IMR-90 (cell line): ENCODE data around the gene ANKRD35. TPM values are rescaled to one million over a fixed set of nuclear protein-coding genes. Genes with fewer than 3 reads are reported as not detected.

ENCODE experiments used
- ATAC-seq: fragments of 200-7000 bp; cut with Tn5 transposase; 2 replicates; pipeline ENCODE4 v1.9.1; 2020; ENCODE audit warnings: low read depth, mild to moderate bottlenecking, moderate library complexity
- BruUV-seq: library from RNA; stranded (reverse); fragments of 400-500 nt; replicated peaks from 2 replicates; lab custom pipeline; 2021; lab: Mats Ljungman, UMichigan
- CTCF ChIA-PET: fragments of 300-600 bp; formaldehyde crosslinking; extraction: SDS; loops from one replicate; lab custom pipeline; 2021; ENCODE audit warnings: antibody characterized with exemption; lab: Yijun Ruan, JAX
- POLR2A ChIA-PET: fragments of 300-600 bp; sonication (Branson Sonifier 250); formaldehyde crosslinking; loops from one replicate; lab custom pipeline; 2022; ENCODE audit warnings: antibody characterized with exemption; ENCODE audit not compliant: unreplicated experiment; lab: Charles Lee
- DNase-seq: peaks from one replicate; pipeline ENCODE4 v3.0.0; 2013
- H2AFZ ChIP-seq: replicated peaks from 2 replicates; pipeline ENCODE3; 2013; ENCODE audit warnings: low read length, mild to moderate bottlenecking; ENCODE audit not compliant: poor library complexity
- H2AK5ac ChIP-seq: 2 replicates; pipeline ENCODE4 v1.6.1; 2013; ENCODE audit warnings: low read depth, low read length, inconsistent platforms
- H2AK9ac ChIP-seq: replicated peaks from 2 replicates; pipeline ENCODE3; 2013; ENCODE audit warnings: mild to moderate bottlenecking, low read depth, low read length, moderate library complexity; ENCODE audit not compliant: poor library complexity
- H2BK120ac ChIP-seq: 2 replicates; pipeline ENCODE4 v1.6.1; 2013; ENCODE audit warnings: low read depth, low read length, inconsistent platforms
- H2BK15ac ChIP-seq: 3 replicates; pipeline ENCODE4 v1.6.1; 2013; ENCODE audit warnings: low read depth, low read length, inconsistent platforms
- H2BK20ac ChIP-seq: 2 replicates; pipeline ENCODE4 v1.6.1; 2013; ENCODE audit warnings: low read depth, mild to moderate bottlenecking, inconsistent platforms, low read length, moderate library complexity
- H2BK5ac ChIP-seq: 2 replicates; pipeline ENCODE4 v1.6.1; 2013; ENCODE audit warnings: mild to moderate bottlenecking, low read depth, low read length, inconsistent platforms; ENCODE audit not compliant: poor library complexity, severe bottlenecking
- H3K14ac ChIP-seq: replicated peaks from 2 replicates; pipeline ENCODE4 v1.6.1; 2013; ENCODE audit warnings: low read depth, low read length, inconsistent platforms
- H3K18ac ChIP-seq: 2 replicates; pipeline ENCODE4 v1.6.1; 2013; ENCODE audit warnings: low read depth, low read length, control low read depth
- H3K23ac ChIP-seq: 2 replicates; pipeline ENCODE4 v1.6.1; 2013; ENCODE audit warnings: low read depth, low read length, inconsistent platforms
- H3K27ac ChIP-seq: 2 replicates; pipeline ENCODE4 v1.5.1; 2013; ENCODE audit warnings: mild to moderate bottlenecking, control low read depth, low read length; ENCODE audit not compliant: insufficient read depth
- H3K27me3 ChIP-seq: 2 replicates; pipeline ENCODE4 v1.6.1; 2013; ENCODE audit warnings: low read length; ENCODE audit not compliant: control insufficient read depth, insufficient read depth
- H3K36me3 ChIP-seq: 2 replicates; pipeline ENCODE4 v1.6.1; 2013; ENCODE audit warnings: low read length, mixed read lengths; ENCODE audit not compliant: control insufficient read depth, insufficient read depth
- H3K4ac ChIP-seq: 2 replicates; pipeline ENCODE4 v1.6.1; 2013; ENCODE audit warnings: low read depth, low read length, inconsistent platforms
- H3K4me1 ChIP-seq: 2 replicates; pipeline ENCODE4 v1.6.1; 2013; ENCODE audit warnings: low read length, mixed read lengths; ENCODE audit not compliant: control insufficient read depth, insufficient read depth
- H3K4me2 ChIP-seq: 2 replicates; pipeline ENCODE4 v1.6.1; 2013; ENCODE audit warnings: low read depth, mild to moderate bottlenecking, control low read depth, low read length, moderate library complexity
- H3K4me3 ChIP-seq: 2 replicates; pipeline ENCODE4 v1.5.1; 2013; ENCODE audit warnings: low read depth, mild to moderate bottlenecking, control low read depth, low read length, moderate library complexity; ENCODE audit not compliant: insufficient read depth
- H3K56ac ChIP-seq: 2 replicates; pipeline ENCODE4 v1.6.1; 2013; ENCODE audit warnings: low read length, inconsistent platforms; ENCODE audit not compliant: insufficient read depth; ENCODE audit errors: extremely low read depth
- H3K79me1 ChIP-seq, 2 experiments: 2 replicates each; pipeline ENCODE4 v1.6.1; 2013; ENCODE audit warnings: low read length in 2 of 2, inconsistent platforms in 1 of 2, low read depth in 1 of 2
- H3K9ac ChIP-seq: 2 replicates; pipeline ENCODE4 v1.6.1; 2013; ENCODE audit warnings: low read depth, low read length, control low read depth
- H3K9me1 ChIP-seq: 2 replicates; pipeline ENCODE4 v1.6.1; 2013; ENCODE audit warnings: low read length, inconsistent platforms; ENCODE audit not compliant: insufficient read depth
- H3K9me3 ChIP-seq: 2 replicates; pipeline ENCODE4 v1.6.1; 2013; ENCODE audit warnings: low read length; ENCODE audit not compliant: control insufficient read depth, insufficient read depth
- H4K20me1 ChIP-seq: 2 replicates; pipeline ENCODE4 v1.6.1; 2013; ENCODE audit warnings: low read length, inconsistent platforms; ENCODE audit not compliant: insufficient read depth
- H4K5ac ChIP-seq: 2 replicates; pipeline ENCODE4 v1.6.1; 2013; ENCODE audit warnings: mild to moderate bottlenecking, low read depth, low read length, control low read depth
- H4K8ac ChIP-seq, 2 experiments: 2 replicates each; pipeline ENCODE4 v1.6.1; 2013; ENCODE audit warnings: low read depth in 2 of 2, low read length in 2 of 2, control low read depth in 1 of 2, inconsistent platforms in 1 of 2
- H4K91ac ChIP-seq: 2 replicates; pipeline ENCODE4 v1.6.1; 2013; ENCODE audit warnings: low read depth, low read length, inconsistent platforms; ENCODE audit not compliant: insufficient read depth
- CEBPB ChIP-seq: IDR thresholded peaks from 2 replicates; pipeline ENCODE4 v1.6.1; 2012; ENCODE audit warnings: low read depth, low read length, improper control_type of control experiment
- CHD1 ChIP-seq: IDR thresholded peaks from 2 replicates; pipeline ENCODE4 v1.6.1; 2012; ENCODE audit warnings: low read depth, low read length, improper control_type of control experiment
- FOS ChIP-seq: fragments of 150-350 bp; IDR thresholded peaks from 2 replicates; pipeline ENCODE4 v1.6.1; 2016; ENCODE audit warnings: low read depth, low read length
- MAFK ChIP-seq: IDR thresholded peaks from 2 replicates; pipeline ENCODE4 v1.6.1; 2012; ENCODE audit warnings: low read depth, low read length, improper control_type of control experiment
- MAZ ChIP-seq: IDR thresholded peaks from 2 replicates; pipeline ENCODE4 v1.6.1; 2012; ENCODE audit warnings: low read depth, mild to moderate bottlenecking, low read length, improper control_type of control experiment, moderate library complexity, borderline replicate concordance
- NFE2L2 ChIP-seq: fragments of 150-350 bp; IDR thresholded peaks from 2 replicates; pipeline ENCODE4 v1.6.1; 2016; ENCODE audit warnings: low read depth, mild to moderate bottlenecking, low read length
- RAD21 ChIP-seq: IDR thresholded peaks from 2 replicates; pipeline ENCODE4 v1.6.1; 2012; ENCODE audit warnings: low read length, improper control_type of control experiment
- RFX5 ChIP-seq: IDR thresholded peaks from 2 replicates; pipeline ENCODE4 v1.8.0; 2012; ENCODE audit warnings: low read depth, mild to moderate bottlenecking, low read length, moderate library complexity
- WGBS, 2 experiments: methylation state at CpG; one replicate each; pipeline versions ENCODE4 v1.1.5 to v1.1.7; 2013; ENCODE audit warnings: missing lambda C conversion rate in 2 of 2; ENCODE audit not compliant: insufficient read length in 1 of 2; ENCODE audit errors: extremely low coverage in 2 of 2; 5-methylcytosine and 5-hydroxymethylcytosine counted together
- dilution Hi-C: fragments of 300-500 bp; cut with HindIII; formaldehyde crosslinking; loops from one replicate; pipeline ENCODE4 v1.14.3; 2018; ENCODE audit warnings: low sequenced_read_pairs; ENCODE audit not compliant: unreplicated experiment
- in situ Hi-C: fragments of 300-500 bp; cut with MboI; formaldehyde crosslinking; loops from 3 replicates; pipeline ENCODE4 v1.14.3; 2019; ENCODE audit warnings: low sequenced_read_pairs, inconsistent platforms, mixed read lengths
- intact Hi-C: fragments of 100-400 bp; cut with micrococcal nuclease; formaldehyde crosslinking; loops from 2 replicates; pipeline ENCODE4 v1.10.0; 2022
- polyA plus RNA-seq, 3 experiments: library from polyadenylated mRNA; depleted of rRNA; stranded (reverse); fragments of >200 nt; gene quantifications; 2 replicates each; pipeline ENCODE4 v1.2.3, GENCODE V29; 2012; ENCODE audit warnings: low replicate concordance in 1 of 3
- total RNA-seq: library from RNA; depleted of rRNA; stranded (reverse); fragments of >200 nt; gene quantifications from 2 replicates; pipeline ENCODE4 v1.2.3, GENCODE V29; 2012
- TF ChIP-seq, protein P1 (sequence below): fragments of 150-350 bp; IDR thresholded peaks from 2 replicates; pipeline ENCODE4 v1.6.1; 2017; ENCODE audit warnings: mild to moderate bottlenecking, antibody characterized with exemption, low read length, low read depth

The ANKRD35 gene
- total and polyA plus RNA-seq, 2 of the 4 experiments (the other 2 are of a cell fraction) = 0.90 to 2.4 TPM

DNA sequence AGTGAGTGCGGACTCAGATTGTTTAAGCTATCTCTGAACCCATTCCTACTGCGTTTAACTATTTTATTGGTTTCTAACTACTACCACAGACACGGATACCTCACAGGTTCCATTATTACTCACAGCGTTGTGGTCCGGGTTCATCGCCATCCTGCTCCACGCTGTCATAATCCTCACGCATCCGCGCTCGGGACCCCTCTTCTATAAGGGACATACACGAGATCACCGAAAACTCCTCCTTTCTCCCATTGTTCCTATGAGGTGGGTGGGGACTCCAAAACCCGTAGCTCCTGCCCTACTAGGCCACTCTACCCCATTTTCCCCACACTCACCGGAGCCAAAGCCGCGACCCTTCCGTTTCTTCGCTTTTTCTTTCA is 41.0 kb upstream of the ANKRD35 start (continued):
- TF ChIP-seq MAZ (no peak), MAFK (no peak), FOS (no peak), RFX5 (no peak), CHD1 (no peak), RAD21 (no peak)
- TF ChIP-seq, protein P1, sequence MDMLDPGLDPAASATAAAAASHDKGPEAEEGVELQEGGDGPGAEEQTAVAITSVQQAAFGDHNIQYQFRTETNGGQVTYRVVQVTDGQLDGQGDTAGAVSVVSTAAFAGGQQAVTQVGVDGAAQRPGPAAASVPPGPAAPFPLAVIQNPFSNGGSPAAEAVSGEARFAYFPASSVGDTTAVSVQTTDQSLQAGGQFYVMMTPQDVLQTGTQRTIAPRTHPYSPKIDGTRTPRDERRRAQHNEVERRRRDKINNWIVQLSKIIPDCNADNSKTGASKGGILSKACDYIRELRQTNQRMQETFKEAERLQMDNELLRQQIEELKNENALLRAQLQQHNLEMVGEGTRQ = no peak

DNA sequence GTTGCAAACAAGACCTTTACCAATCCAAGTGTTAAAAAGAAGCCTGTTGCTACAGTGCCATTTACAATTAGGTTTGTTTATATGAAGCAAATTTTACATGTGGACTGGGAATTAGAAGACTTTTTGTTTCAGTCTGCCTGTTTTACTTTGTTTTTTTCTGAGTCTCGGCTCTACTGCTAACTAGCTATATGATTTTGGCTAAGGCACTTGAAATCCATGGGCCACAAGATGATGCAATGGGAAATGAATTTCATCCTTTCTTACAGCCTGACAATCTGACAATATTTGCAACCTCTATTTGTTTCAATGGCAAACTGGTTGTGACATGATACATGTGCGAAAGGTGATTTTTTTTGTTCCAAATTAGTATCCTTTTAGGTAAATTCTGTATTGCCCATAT is 36.6 kb upstream of the ANKRD35 start:
- no peak overlapping the region for H3K4me3 ChIP-seq
- no peak overlapping the region for H4K8ac ChIP-seq
- WGBS, 2 experiments = no CpG with 5 or more reads among the region's 2 CpGs
- H4K91ac ChIP-seq = no peak overlapping the region
- peaks cover 6% of the 10 kb centered on the region for H3K36me3 ChIP-seq
- ChIA-PET POLR2A (no interaction called here), CTCF (no interaction called here)
- no peaks in the 10 kb centered on the region for H3K27me3 ChIP-seq
- H3K4me2 ChIP-seq = no peak overlapping the region
- no peak overlapping the region for H3K9ac ChIP-seq
- no peak overlapping the region for H3K23ac ChIP-seq
- peaks cover 11% of the 10 kb centered on the region for H3K4me1 ChIP-seq
- no peak overlapping the region for H2BK20ac ChIP-seq
- H2AK5ac ChIP-seq = no peak overlapping the region
- H3K18ac ChIP-seq = no peak overlapping the region
- TF ChIP-seq CEBPB (peak; percentile 76), NFE2L2 (no peak), CHD1 (no peak)
- no TSS peak for BruUV-seq
- ATAC-seq (no peak), DNase-seq (peak; percentile 24)
- no peak overlapping the region for H2BK120ac ChIP-seq
- no peaks in the 10 kb centered on the region for H4K20me1 ChIP-seq
- H3K27ac ChIP-seq = no peak overlapping the region
- H2BK5ac ChIP-seq = no peak overlapping the region
- no peak overlapping the region for H2AK9ac ChIP-seq
- no peaks in the 10 kb centered on the region for H3K9me3 ChIP-seq
- peaks cover 17 to 41% of the 10 kb centered on the region in 2 experiments for H3K79me1 ChIP-seq
- H3K4ac ChIP-seq = no peak overlapping the region
- H3K56ac ChIP-seq = no peak overlapping the region
- no peak overlapping the region for H3K14ac ChIP-seq
- no peak overlapping the region for H4K5ac ChIP-seq
- peaks cover 6% of the 10 kb centered on the region for H3K9me1 ChIP-seq
- dilution Hi-C loops = no loop called here
- H2AFZ ChIP-seq = no peak overlapping the region
- no peak overlapping the region for H2BK15ac ChIP-seq
- in situ Hi-C loops = loop anchor here (5.0 kb wide), 1 partner anchor 50 kb away; no protein-coding TSS in a partner anchor
- intact Hi-C loops = no loop called here
